Progenitor cell of endocrine pancreas (in vitro differentiated cells): ENCODE measurements around the gene KRT85. TPM values are rescaled to one million over a fixed set of nuclear protein-coding genes. Genes with fewer than 3 reads are reported as not detected.

Source experiments
- DNase-seq: peaks from one replicate; pipeline ENCODE4 v3.0.0; 2021; ENCODE audit warnings: low spot score; ENCODE audit not compliant: unreplicated experiment
- H3K27ac Mint-ChIP-seq: 2 replicates; pipeline ENCODE4 v1.8.0; 2021; ENCODE audit warnings: mild to moderate bottlenecking, moderate library complexity, mixed read lengths
- H3K27me3 Mint-ChIP-seq: 2 replicates; pipeline ENCODE4 v1.8.0; 2021; ENCODE audit warnings: mixed read lengths
- H3K36me3 Mint-ChIP-seq: 2 replicates; pipeline ENCODE4 v1.8.0; 2022; ENCODE audit warnings: mixed read lengths; ENCODE audit not compliant: insufficient read depth
- H3K4me1 Mint-ChIP-seq: 2 replicates; pipeline ENCODE4 v1.8.0; 2021; ENCODE audit warnings: low read depth, mixed read lengths
- H3K4me3 Mint-ChIP-seq: 2 replicates; pipeline ENCODE4 v1.8.0; 2021; ENCODE audit warnings: low read depth, mild to moderate bottlenecking, moderate library complexity, mixed read lengths
- H3K9me3 Mint-ChIP-seq: 2 replicates; pipeline ENCODE4 v1.8.0; 2021; ENCODE audit warnings: low read depth, mixed read lengths
- CTCF ChIP-seq: fragments of 200-600 bp; sonication (generic); IDR thresholded peaks from one replicate; pipeline ENCODE4 v1.5.0; 2021; ENCODE audit warnings: antibody characterized with exemption, mild to moderate bottlenecking; ENCODE audit not compliant: unreplicated experiment
- total RNA-seq: library from RNA; stranded (reverse); gene quantifications from 2 replicates; pipeline ENCODE4 v1.2.1, GENCODE V29; 2021

The KRT85 gene
- total RNA-seq, 1 donor from 2014 or later, result not detected

GRCh38 chr12:52336641-52337040 lies 30.6 kb downstream of the KRT85 start:
- Mint-ChIP-seq H3K27me3 (peaks cover 37% of the 10 kb centered on the region), H3K27ac (no peak overlapping the region), H3K9me3 (peaks cover 3% of the 10 kb centered on the region), H3K36me3 (no peaks in the 10 kb centered on the region), H3K4me3 (no peak overlapping the region), H3K4me1 (no peaks in the 10 kb centered on the region)
- no peak for DNase-seq
- TF ChIP-seq CTCF, result no peak

- no peak for TF ChIP-seq CTCF
- H3K4me3 Mint-ChIP-seq, result no peak overlapping the region
- H3K4me1 Mint-ChIP-seq, result no peaks in the 10 kb centered on the region
- H3K9me3 Mint-ChIP-seq, result peaks cover 3% of the 10 kb centered on the region
- peaks cover 34% of the 10 kb centered on the region for H3K27me3 Mint-ChIP-seq
- no peak for DNase-seq
- no peak overlapping the region for H3K27ac Mint-ChIP-seq
- no peaks in the 10 kb centered on the region for H3K36me3 Mint-ChIP-seq
Observed at GRCh38 chr12:52335598-52336262, 31.6 kb downstream of the KRT85 start.

- Mint-ChIP-seq H3K27me3 (peaks cover 35% of the 10 kb centered on the region), H3K4me3 (no peak overlapping the region), H3K9me3 (peaks cover 3% of the 10 kb centered on the region), H3K27ac (no peak overlapping the region), H3K4me1 (no peaks in the 10 kb centered on the region), H3K36me3 (no peaks in the 10 kb centered on the region)
- TF ChIP-seq CTCF, result no peak
- DNase-seq, result no peak
Observed at GRCh38 chr12:52334185-52334584, 33.1 kb downstream of the KRT85 start.

- DNase-seq, result no peak
- no peaks in the 10 kb centered on the region for H3K36me3 Mint-ChIP-seq
- no peaks in the 10 kb centered on the region for H3K4me1 Mint-ChIP-seq
- H3K4me3 Mint-ChIP-seq, result no peak overlapping the region
- no peak for TF ChIP-seq CTCF
- H3K27me3 Mint-ChIP-seq, result peaks cover 36% of the 10 kb centered on the region
- peaks cover 3% of the 10 kb centered on the region for H3K9me3 Mint-ChIP-seq
- H3K27ac Mint-ChIP-seq, result no peak overlapping the region
Observed at GRCh38 chr12:52333321-52333720, 34.0 kb downstream of the KRT85 start.

- Mint-ChIP-seq H3K36me3 (no peaks in the 10 kb centered on the region), H3K9me3 (peaks cover 3% of the 10 kb centered on the region), H3K4me1 (no peaks in the 10 kb centered on the region), H3K4me3 (no peak overlapping the region), H3K27ac (no peak overlapping the region), H3K27me3 (peaks cover 34% of the 10 kb centered on the region)
- TF ChIP-seq CTCF, result no peak
- DNase-seq, result no peak
Observed at GRCh38 chr12:52332381-52332780, 34.9 kb downstream of the KRT85 start.
